GM23338 (cell line): Measurements from ENCODE around the gene ELOVL6. TPM values are rescaled to one million over a fixed set of nuclear protein-coding genes. Genes with fewer than 3 reads are reported as not detected.
A peak's percentile ranks its signal among the peaks of the same experiment; 100 is the strongest.

Source experiments
- ATAC-seq: fragments of 200-7000 bp; cut with Tn5 transposase; 3 replicates; pipeline ENCODE4 v1.9.1; 2020
- DNase-seq: peaks from one replicate; pipeline ENCODE4 v3.0.0-alpha.2; 2015; ENCODE audit warnings: low spot score
- H2AFZ ChIP-seq: fragments of 200-600 bp; sonication (generic); 2 replicates; pipeline ENCODE4 v1.8.0; 2016; ENCODE audit warnings: antibody characterized with exemption, mild to moderate bottlenecking, moderate library complexity
- H3F3A ChIP-seq: fragments of 200-600 bp; sonication (generic); replicated peaks from 2 replicates; pipeline ENCODE4 v1.8.0; 2017; ENCODE audit warnings: antibody characterized with exemption, mixed run types, low read depth
- H3K27ac ChIP-seq: fragments of 200-600 bp; sonication (generic); 2 replicates; pipeline ENCODE4 v1.6.1; 2016; ENCODE audit warnings: low read depth
- H3K27me3 ChIP-seq: fragments of 200-600 bp; sonication (generic); 2 replicates; pipeline ENCODE4 v1.8.0; 2016; ENCODE audit warnings: mild to moderate bottlenecking, mixed run types, moderate library complexity; ENCODE audit not compliant: insufficient read depth
- H3K36me3 ChIP-seq: fragments of 200-600 bp; sonication (generic); 2 replicates; pipeline ENCODE4 v1.8.0; 2016; ENCODE audit warnings: mild to moderate bottlenecking; ENCODE audit not compliant: insufficient read depth
- H3K4me1 ChIP-seq: fragments of 200-600 bp; sonication (generic); 2 replicates; pipeline ENCODE4 v1.8.0; 2016; ENCODE audit warnings: mild to moderate bottlenecking, moderate library complexity; ENCODE audit not compliant: insufficient read depth
- H3K4me2 ChIP-seq: fragments of 200-600 bp; sonication (generic); 2 replicates; pipeline ENCODE4 v1.7.1; 2017; ENCODE audit warnings: mixed run types
- H3K4me3 ChIP-seq: fragments of 200-600 bp; sonication (generic); 2 replicates; pipeline ENCODE4 v1.6.1; 2016; ENCODE audit warnings: mixed run types
- H3K79me2 ChIP-seq: fragments of 200-600 bp; sonication (generic); replicated peaks from 2 replicates; pipeline ENCODE4 v1.8.0; 2017; ENCODE audit warnings: mild to moderate bottlenecking; ENCODE audit not compliant: insufficient read depth
- H3K9me2 ChIP-seq: fragments of 200-600 bp; sonication (generic); 2 replicates; pipeline ENCODE4 v1.8.0; 2017; ENCODE audit not compliant: insufficient read depth
- H4K20me1 ChIP-seq: fragments of 200-600 bp; sonication (generic); replicated peaks from 2 replicates; pipeline ENCODE4 v1.8.0; 2017; ENCODE audit warnings: mild to moderate bottlenecking; ENCODE audit not compliant: insufficient read depth
- H3K27ac Mint-ChIP-seq: 2 replicates; pipeline ENCODE4 v1.8.0; 2020; ENCODE audit warnings: inconsistent platforms, mild to moderate bottlenecking, moderate library complexity, mixed read lengths
- H3K27me3 Mint-ChIP-seq: 3 replicates; pipeline ENCODE4 v1.8.0; 2022; ENCODE audit warnings: low read depth, mild to moderate bottlenecking, moderate library complexity, mixed read lengths, inconsistent platforms; ENCODE audit not compliant: insufficient read depth, poor library complexity
- H3K36me3 Mint-ChIP-seq: 3 replicates; pipeline ENCODE4 v1.8.0; 2021; ENCODE audit warnings: low read depth, mild to moderate bottlenecking, inconsistent platforms, moderate library complexity, mixed read lengths
- H3K4me1 Mint-ChIP-seq: 3 replicates; pipeline ENCODE4 v1.8.0; 2020; ENCODE audit warnings: mild to moderate bottlenecking, inconsistent platforms, mixed read lengths
- H3K4me3 Mint-ChIP-seq: 3 replicates; pipeline ENCODE4 v1.8.0; 2021; ENCODE audit warnings: moderate library complexity, mild to moderate bottlenecking, inconsistent platforms, mixed read lengths
- H3K9me3 Mint-ChIP-seq: 3 replicates; pipeline ENCODE4 v1.8.0; 2020; ENCODE audit warnings: moderate library complexity, mild to moderate bottlenecking, inconsistent platforms, mixed read lengths
- CREB1 ChIP-seq: fragments of 250-450 bp; sonication (Bioruptor Pico); IDR thresholded peaks from 2 replicates; pipeline ENCODE4 v1.5.0; 2020; ENCODE audit warnings: low read depth, mild to moderate bottlenecking, moderate library complexity
- ETS1 ChIP-seq: IDR thresholded peaks from 2 replicates; pipeline ENCODE4 v1.6.1; 2016; ENCODE audit warnings: antibody characterized with exemption
- EZH2 ChIP-seq: fragments of 200-600 bp; sonication (generic); IDR thresholded peaks from one replicate; pipeline ENCODE4 v1.8.0; 2017; ENCODE audit warnings: antibody characterized with exemption, mild to moderate bottlenecking, low read depth; ENCODE audit not compliant: unreplicated experiment
- EZH2phosphoT487 ChIP-seq: fragments of 200-600 bp; sonication (generic); IDR thresholded peaks from one replicate; pipeline ENCODE4 v1.8.1; 2018; ENCODE audit warnings: antibody characterized with exemption; ENCODE audit not compliant: unreplicated experiment
- JUNB ChIP-seq: IDR thresholded peaks from one replicate; pipeline ENCODE4 v1.6.1; 2016; ENCODE audit warnings: antibody characterized with exemption; ENCODE audit not compliant: unreplicated experiment
- NANOG ChIP-seq: IDR thresholded peaks from 2 replicates; pipeline ENCODE4 v1.6.1; 2016; ENCODE audit warnings: antibody characterized with exemption, borderline replicate concordance
- POLR2AphosphoS5 ChIP-seq: IDR thresholded peaks from 2 replicates; pipeline ENCODE4 v1.6.1; 2016; ENCODE audit warnings: antibody characterized with exemption, low read depth
- REST ChIP-seq: IDR thresholded peaks from one replicate; pipeline ENCODE4 v1.6.1; 2018; ENCODE audit warnings: antibody characterized with exemption; ENCODE audit not compliant: unreplicated experiment
- STAT1 ChIP-seq: IDR thresholded peaks from one replicate; pipeline ENCODE4 v1.6.1; 2016; ENCODE audit warnings: antibody characterized with exemption; ENCODE audit not compliant: unreplicated experiment
- ZNF114 ChIP-seq: fragments of 250-450 bp; sonication (Bioruptor Pico); IDR thresholded peaks from 2 replicates; pipeline ENCODE4 v1.5.0; 2020; ENCODE audit warnings: mild to moderate bottlenecking, moderate library complexity
- ZNF331 ChIP-seq: fragments of 250-450 bp; sonication (Bioruptor Pico); IDR thresholded peaks from 2 replicates; pipeline ENCODE4 v1.5.0; 2020; ENCODE audit warnings: low read depth, mild to moderate bottlenecking, moderate library complexity
- ZNF462 ChIP-seq: fragments of 250-450 bp; sonication (Bioruptor Pico); IDR thresholded peaks from 2 replicates; pipeline ENCODE4 v1.5.0; 2020; ENCODE audit warnings: mild to moderate bottlenecking, moderate library complexity
- polyA plus RNA-seq: library from polyadenylated mRNA; unstranded; fragments of >200 nt; fragmentation: Nextera tagmentation; extraction: Ambion mirVana; gene quantifications from 2 replicates; pipeline ENCODE4 v1.2.1, GENCODE V29; 2016
- total RNA-seq: library from RNA; depleted of rRNA; stranded (reverse); fragments of >200 nt; shearing (Covaris generic); gene quantifications from 2 replicates; pipeline ENCODE4 v1.2.3, GENCODE V29; 2014

ELOVL6 gene
- total and polyA plus RNA-seq, 2 experiments from 2014 or later = 82.7 to 89.5 TPM

- TF ChIP-seq POLR2AphosphoS5 (no peak), ZNF114 (CRISPR knock-in tag) (no peak), ZNF462 (CRISPR knock-in tag) (no peak), ZNF331 (CRISPR knock-in tag) (no peak)
Measured at GRCh38 chr4:110022457-110022856, 176.0 kb downstream of the ELOVL6 start (continued).

GRCh38 chr4:110020646-110021443 lies 177.6 kb downstream of the ELOVL6 start:
- no peaks in the 10 kb centered on the region for H3K9me2 ChIP-seq
- H4K20me1 ChIP-seq = no peaks in the 10 kb centered on the region
- ATAC-seq (no peak), DNase-seq (no peak)
- Mint-ChIP-seq H3K27me3 (peaks cover 5% of the 10 kb centered on the region), H3K9me3 (peaks cover 7% of the 10 kb centered on the region; the same call in 2 of the 3 replicates), H3K4me3 (no peak overlapping the region), H3K4me1 (peaks cover 17% of the 10 kb centered on the region), H3K27ac (no peak overlapping the region), H3K36me3 (no peaks in the 10 kb centered on the region)
- peak overlapping the region; percentile 61 for H2AFZ ChIP-seq
- peak overlapping the region; percentile 60 for H3K27ac ChIP-seq
- H3K4me3 ChIP-seq = no peak overlapping the region
- H3K79me2 ChIP-seq = no peaks in the 10 kb centered on the region
- H3F3A ChIP-seq = no peaks in the 10 kb centered on the region
- peaks cover 13% of the 10 kb centered on the region for H3K4me1 ChIP-seq
- H3K27me3 ChIP-seq = no peaks in the 10 kb centered on the region
- H3K36me3 ChIP-seq = no peaks in the 10 kb centered on the region
- peak overlapping the region; percentile 28 for H3K4me2 ChIP-seq
- no peak for TF ChIP-seq EZH2
- TF ChIP-seq EZH2phosphoT487 = no peak
- TF ChIP-seq NANOG = no peak
- TF ChIP-seq CREB1 = no peak
- no peak for TF ChIP-seq STAT1
- TF ChIP-seq JUNB = no peak
- TF ChIP-seq REST = no peak
- TF ChIP-seq ZNF331 (CRISPR knock-in tag) = no peak
- TF ChIP-seq ETS1 = no peak
